HepG2 (cell line): ENCODE measurements around the gene NAB2. TPM values are rescaled to one million over a fixed set of nuclear protein-coding genes. Genes with fewer than 3 reads are reported as not detected.

Experiments
- NFKBIZ ChIP-seq: IDR thresholded peaks from 2 replicates; pipeline ENCODE4 v1.6.1; 2018; ENCODE audit warnings: missing genetic modification reagents, missing compliant biosample characterization
- PHF8 ChIP-seq: sonication (generic); formaldehyde crosslinking; IDR thresholded peaks from 2 replicates; pipeline ENCODE4 v1.5.0; 2020; ENCODE audit warnings: missing genetic modification reagents
- PRPF4 ChIP-seq: fragments of 200-400 bp; formaldehyde crosslinking; IDR thresholded peaks from 2 replicates; pipeline ENCODE4 v1.6.1; 2016; ENCODE audit warnings: low read length, low read depth; ENCODE audit not compliant: poor library complexity, severe bottlenecking
- RXRA ChIP-seq: sonication (generic); formaldehyde crosslinking; IDR thresholded peaks from 2 replicates; pipeline ENCODE4 v1.5.1; 2020; ENCODE audit warnings: missing genetic modification reagents
- SOX5 ChIP-seq: IDR thresholded peaks from 2 replicates; pipeline ENCODE4 v1.6.1; 2016; ENCODE audit warnings: borderline replicate concordance
- SP4 ChIP-seq: sonication (generic); formaldehyde crosslinking; IDR thresholded peaks from 2 replicates; pipeline ENCODE4 v1.8.1; 2023; ENCODE audit warnings: mild to moderate bottlenecking, missing genetic modification reagents
- ZNF160 ChIP-seq: sonication (generic); formaldehyde crosslinking; IDR thresholded peaks from 2 replicates; pipeline ENCODE4 v1.8.0; 2022; ENCODE audit warnings: mild to moderate bottlenecking, inconsistent platforms, missing genetic modification reagents
- ZNF558 ChIP-seq: sonication (generic); formaldehyde crosslinking; IDR thresholded peaks from 2 replicates; pipeline ENCODE4 v1.9.0; 2022; ENCODE audit warnings: mild to moderate bottlenecking, missing genetic modification reagents, borderline replicate concordance
- ZNF724P ChIP-seq: sonication (generic); formaldehyde crosslinking; IDR thresholded peaks from 2 replicates; pipeline ENCODE4 v1.8.0; 2022; ENCODE audit warnings: missing genetic modification reagents, borderline replicate concordance
- ZNF878 ChIP-seq: sonication (generic); formaldehyde crosslinking; IDR thresholded peaks from 2 replicates; pipeline ENCODE4 v1.8.1; 2023; ENCODE audit warnings: mild to moderate bottlenecking, missing genetic modification reagents, moderate library complexity
- polyA plus RNA-seq, 8 experiments: library from polyadenylated mRNA; depleted of rRNA in 3 of 8; stranded (reverse) in 7 of 8; unstranded in 1 of 8; fragments of >200 nt; fragmentation: Illumina TruSeq in 4 of 8; extraction: Trizol in 4 of 8; gene quantifications; 2 replicates each; pipeline versions ENCODE4 v1.2.1 to v1.2.3, GENCODE V29; 2011 to 2016; ENCODE audit warnings: low read depth in 4 of 8, missing spikeins in 1 of 8, mixed read lengths in 1 of 8; ENCODE audit not compliant: insufficient read depth in 1 of 8
- total RNA-seq, 5 experiments: library from RNA; depleted of rRNA; stranded (reverse); fragments of >200 nt; fragmentation: Illumina TruSeq; extraction: Trizol; gene quantifications; 2 replicates each; pipeline ENCODE4 v1.2.3, GENCODE V29; 2016; ENCODE audit warnings: low read depth in 1 of 5
- TF ChIP-seq, protein P1 (sequence below): sonication (generic); formaldehyde crosslinking; IDR thresholded peaks from 2 replicates; pipeline ENCODE4 v1.4.0; 2020; ENCODE audit warnings: missing genetic modification reagents; ENCODE audit errors: not compliant biosample characterization
- TF ChIP-seq, protein P2 (sequence below): sonication (generic); formaldehyde crosslinking; IDR thresholded peaks from 2 replicates; pipeline ENCODE4 v1.5.0; 2020; ENCODE audit warnings: missing genetic modification reagents
- TF ChIP-seq, protein P3 (sequence below): sonication (generic); formaldehyde crosslinking; IDR thresholded peaks from 2 replicates; pipeline ENCODE4 v1.4.0; 2020; ENCODE audit warnings: mild to moderate bottlenecking, missing genetic modification reagents
- TF ChIP-seq, protein P4 (sequence below): sonication (generic); formaldehyde crosslinking; IDR thresholded peaks from 2 replicates; pipeline ENCODE4 v1.4.0; 2020; ENCODE audit warnings: missing genetic modification reagents, borderline replicate concordance
- TF ChIP-seq, protein P5 (sequence below): sonication (generic); formaldehyde crosslinking; IDR thresholded peaks from 2 replicates; pipeline ENCODE4 v1.4.0; 2020; ENCODE audit warnings: missing genetic modification reagents

NAB2 gene
- total and polyA plus RNA-seq, 2 of the 13 experiments (the other 11 are each of a cell fraction or from before 2014, with no cell fraction given): 11.7 to 12.9 TPM

DNA sequence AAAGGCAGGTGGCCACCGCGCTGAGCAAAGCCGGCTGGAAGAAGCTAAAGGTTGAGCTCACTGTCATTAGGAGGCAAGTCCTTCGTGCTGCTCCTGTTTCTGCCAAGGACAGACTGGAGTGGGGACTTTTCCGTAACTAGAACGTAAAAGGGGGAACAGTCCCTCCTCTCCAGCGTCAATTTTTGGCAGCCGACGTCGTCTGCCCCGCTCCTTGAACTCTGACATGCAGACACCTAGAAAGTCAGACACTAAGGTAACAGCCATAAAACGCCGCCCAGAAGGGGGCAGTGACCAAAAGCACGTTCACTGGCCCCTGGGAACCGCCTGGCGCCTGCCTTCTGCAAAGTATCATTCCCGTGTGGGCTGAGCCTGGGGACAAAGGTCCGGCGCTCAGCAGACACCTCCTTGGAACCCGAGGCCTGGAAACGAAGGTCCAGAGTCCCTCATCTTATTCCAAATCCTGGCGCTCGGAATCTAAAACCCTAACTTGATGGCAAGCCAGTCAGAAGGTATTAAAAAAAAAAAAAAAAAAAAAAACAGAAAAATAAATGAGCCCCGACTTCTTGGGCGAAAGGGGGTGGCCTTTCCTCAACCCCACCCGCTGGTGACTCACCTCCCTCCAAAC is 38.3 kb downstream of the NAB2 start (continued):
- TF ChIP-seq SOX5 (peak; percentile 44; the same call in 1 of the 2 replicates), ZNF724P (0 out of 2 replicates have a peak, but pooled peaks have one; percentile 59), ZNF878 (CRISPR knock-in tag) (peak; percentile 67; the same call in 1 of the 2 replicates), SP4 (CRISPR knock-in tag) (0 out of 2 replicates have a peak, but pooled peaks have one; percentile 29), PHF8 (CRISPR knock-in tag) (no peak), RXRA (CRISPR knock-in tag) (peak; percentile 67; the same call in 1 of the 2 replicates), ZNF558 (CRISPR knock-in tag) (peak; percentile 31; the same call in 1 of the 2 replicates), PRPF4 (no peak), NFKBIZ (no peak), ZNF160 (no peak)
- TF ChIP-seq, protein P1, sequence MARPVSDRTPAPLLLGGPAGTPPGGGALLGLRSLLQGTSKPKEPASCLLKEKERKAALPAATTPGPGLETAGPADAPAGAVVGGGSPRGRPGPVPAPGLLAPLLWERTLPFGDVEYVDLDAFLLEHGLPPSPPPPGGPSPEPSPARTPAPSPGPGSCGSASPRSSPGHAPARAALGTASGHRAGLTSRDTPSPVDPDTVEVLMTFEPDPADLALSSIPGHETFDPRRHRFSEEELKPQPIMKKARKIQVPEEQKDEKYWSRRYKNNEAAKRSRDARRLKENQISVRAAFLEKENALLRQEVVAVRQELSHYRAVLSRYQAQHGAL (CRISPR knock-in tag): peak; percentile 33
- TF ChIP-seq, protein P2, sequence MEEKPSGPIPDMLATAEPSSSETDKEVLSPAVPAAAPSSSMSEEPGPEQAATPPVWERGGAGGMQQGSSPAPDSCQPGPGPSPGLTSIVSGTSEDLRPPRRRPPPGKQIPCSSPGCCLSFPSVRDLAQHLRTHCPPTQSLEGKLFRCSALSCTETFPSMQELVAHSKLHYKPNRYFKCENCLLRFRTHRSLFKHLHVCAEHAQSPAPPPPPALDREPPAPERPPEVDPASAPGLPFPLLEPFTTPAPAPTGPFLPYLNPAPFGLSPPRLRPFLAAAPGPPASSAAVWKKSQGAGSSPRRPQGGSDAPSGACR (CRISPR knock-in tag): peak; percentile 41; the same call in 1 of the 2 replicates
- TF ChIP-seq, protein P3, sequence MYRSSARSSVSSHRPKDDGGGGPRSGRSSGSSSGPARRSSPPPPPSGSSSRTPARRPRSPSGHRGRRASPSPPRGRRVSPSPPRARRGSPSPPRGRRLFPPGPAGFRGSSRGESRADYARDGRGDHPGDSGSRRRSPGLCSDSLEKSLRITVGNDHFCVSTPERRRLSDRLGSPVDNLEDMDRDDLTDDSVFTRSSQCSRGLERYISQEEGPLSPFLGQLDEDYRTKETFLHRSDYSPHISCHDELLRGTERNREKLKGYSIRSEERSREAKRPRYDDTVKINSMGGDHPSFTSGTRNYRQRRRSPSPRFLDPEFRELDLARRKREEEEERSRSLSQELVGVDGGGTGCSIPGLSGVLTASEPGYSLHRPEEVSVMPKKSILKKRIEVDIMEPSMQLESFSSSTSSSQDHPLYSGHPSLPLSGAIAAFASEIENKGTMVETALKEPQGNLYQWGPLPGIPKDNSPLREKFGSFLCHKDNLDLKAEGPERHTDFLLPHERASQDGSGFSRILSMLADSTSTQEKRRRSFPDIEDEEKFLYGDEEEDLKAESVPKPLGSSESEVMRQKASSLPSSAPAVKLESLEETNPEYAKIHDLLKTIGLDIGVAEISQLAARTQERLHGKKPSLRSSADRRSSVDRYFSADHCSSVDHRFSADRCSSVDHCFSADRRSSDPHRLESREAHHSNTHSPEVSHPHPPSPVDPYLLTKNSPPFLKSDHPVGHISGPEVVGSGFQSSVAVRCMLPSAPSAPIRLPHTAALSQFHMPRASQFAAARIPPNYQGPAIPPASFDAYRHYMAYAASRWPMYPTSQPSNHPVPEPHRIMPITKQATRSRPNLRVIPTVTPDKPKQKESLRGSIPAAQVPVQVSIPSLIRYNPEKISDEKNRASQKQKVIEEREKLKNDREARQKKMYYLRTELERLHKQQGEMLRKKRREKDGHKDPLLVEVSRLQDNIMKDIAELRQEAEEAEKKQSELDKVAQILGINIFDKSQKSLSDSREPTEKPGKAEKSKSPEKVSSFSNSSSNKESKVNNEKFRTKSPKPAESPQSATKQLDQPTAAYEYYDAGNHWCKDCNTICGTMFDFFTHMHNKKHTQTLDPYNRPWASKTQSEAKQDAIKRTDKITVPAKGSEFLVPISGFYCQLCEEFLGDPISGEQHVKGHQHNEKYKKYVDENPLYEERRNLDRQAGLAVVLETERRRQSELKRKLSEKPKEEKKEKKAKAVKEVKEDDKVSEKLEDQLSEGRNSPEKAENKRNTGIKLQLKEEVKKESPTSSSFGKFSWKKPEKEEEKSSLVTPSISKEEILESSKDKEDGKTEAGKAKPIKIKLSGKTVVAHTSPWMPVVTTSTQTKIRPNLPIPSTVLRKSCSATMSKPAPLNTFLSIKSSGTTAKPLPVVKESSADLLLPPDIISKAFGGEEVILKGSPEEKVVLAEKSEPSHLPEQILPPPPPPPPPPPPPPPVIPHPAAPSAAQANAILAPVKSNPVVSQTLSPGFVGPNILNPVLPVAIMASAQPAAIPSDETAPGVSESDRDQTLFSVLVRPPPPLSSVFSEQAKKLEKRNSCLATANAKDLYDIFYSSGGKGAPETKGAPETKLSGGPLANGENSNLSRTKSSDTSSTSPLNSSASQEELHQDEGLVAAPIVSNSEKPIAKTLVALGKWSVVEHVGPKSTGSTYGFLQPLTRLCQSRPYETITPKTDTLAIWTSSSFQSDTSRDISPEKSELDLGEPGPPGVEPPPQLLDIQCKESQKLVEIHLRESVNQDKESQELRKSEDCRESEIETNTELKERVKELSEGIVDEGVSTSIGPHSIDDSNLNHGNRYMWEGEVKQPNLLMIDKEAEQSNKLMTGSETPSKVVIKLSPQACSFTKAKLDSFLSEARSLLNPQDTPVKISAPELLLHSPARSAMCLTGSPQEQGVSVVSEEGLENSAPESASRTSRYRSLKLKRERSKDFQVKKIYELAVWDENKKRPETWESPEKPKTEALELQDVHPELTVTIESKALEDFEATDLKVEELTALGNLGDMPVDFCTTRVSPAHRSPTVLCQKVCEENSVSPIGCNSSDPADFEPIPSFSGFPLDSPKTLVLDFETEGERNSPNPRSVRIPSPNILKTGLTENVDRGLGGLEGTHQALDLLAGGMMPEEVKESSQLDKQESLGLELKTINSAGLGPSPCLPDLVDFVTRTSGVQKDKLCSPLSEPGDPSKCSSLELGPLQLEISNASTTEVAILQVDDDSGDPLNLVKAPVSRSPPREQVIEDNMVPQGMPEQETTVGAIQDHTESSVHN (CRISPR knock-in tag): no peak
- TF ChIP-seq, protein P4, sequence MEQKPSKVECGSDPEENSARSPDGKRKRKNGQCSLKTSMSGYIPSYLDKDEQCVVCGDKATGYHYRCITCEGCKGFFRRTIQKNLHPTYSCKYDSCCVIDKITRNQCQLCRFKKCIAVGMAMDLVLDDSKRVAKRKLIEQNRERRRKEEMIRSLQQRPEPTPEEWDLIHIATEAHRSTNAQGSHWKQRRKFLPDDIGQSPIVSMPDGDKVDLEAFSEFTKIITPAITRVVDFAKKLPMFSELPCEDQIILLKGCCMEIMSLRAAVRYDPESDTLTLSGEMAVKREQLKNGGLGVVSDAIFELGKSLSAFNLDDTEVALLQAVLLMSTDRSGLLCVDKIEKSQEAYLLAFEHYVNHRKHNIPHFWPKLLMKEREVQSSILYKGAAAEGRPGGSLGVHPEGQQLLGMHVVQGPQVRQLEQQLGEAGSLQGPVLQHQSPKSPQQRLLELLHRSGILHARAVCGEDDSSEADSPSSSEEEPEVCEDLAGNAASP (CRISPR knock-in tag): 0 out of 2 replicates have a peak, but pooled peaks have one; percentile 6
- TF ChIP-seq, protein P5, sequence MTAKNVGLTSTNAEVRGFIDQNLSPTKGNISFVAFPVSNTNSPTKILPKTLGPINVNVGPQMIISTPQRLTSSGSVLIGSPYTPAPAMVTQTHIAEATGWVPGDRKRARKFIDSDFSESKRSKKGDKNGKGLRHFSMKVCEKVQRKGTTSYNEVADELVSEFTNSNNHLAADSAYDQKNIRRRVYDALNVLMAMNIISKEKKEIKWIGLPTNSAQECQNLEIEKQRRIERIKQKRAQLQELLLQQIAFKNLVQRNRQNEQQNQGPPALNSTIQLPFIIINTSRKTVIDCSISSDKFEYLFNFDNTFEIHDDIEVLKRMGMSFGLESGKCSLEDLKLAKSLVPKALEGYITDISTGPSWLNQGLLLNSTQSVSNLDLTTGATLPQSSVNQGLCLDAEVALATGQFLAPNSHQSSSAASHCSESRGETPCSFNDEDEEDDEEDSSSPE (CRISPR knock-in tag): peak; percentile 42; the same call in 1 of the 2 replicates
